Hindlimb muscle (tissue), 1 donor: ENCODE data around the gene SGTB. TPM values are rescaled to one million over a fixed set of nuclear protein-coding genes. Genes with fewer than 3 reads are reported as not detected.
"Not testable (repeated sequence)": the region's sequence is repeated elsewhere in the genome, so short reads cannot be mapped to it uniquely, and the experiment has no call there.

Experiments used
- DNase-seq: peaks from one replicate; pipeline ENCODE4 v3.0.0-alpha.2; 2013
- polyA plus RNA-seq: library from polyadenylated mRNA; unstranded; fragments of 120-200 nt; gene quantifications from one replicate; pipeline ENCODE4 v1.2.1, GENCODE V29; 2013; ENCODE audit not compliant: insufficient read length

The SGTB gene
- polyA plus RNA-seq, 1 donor = 8.4 TPM

DNA sequence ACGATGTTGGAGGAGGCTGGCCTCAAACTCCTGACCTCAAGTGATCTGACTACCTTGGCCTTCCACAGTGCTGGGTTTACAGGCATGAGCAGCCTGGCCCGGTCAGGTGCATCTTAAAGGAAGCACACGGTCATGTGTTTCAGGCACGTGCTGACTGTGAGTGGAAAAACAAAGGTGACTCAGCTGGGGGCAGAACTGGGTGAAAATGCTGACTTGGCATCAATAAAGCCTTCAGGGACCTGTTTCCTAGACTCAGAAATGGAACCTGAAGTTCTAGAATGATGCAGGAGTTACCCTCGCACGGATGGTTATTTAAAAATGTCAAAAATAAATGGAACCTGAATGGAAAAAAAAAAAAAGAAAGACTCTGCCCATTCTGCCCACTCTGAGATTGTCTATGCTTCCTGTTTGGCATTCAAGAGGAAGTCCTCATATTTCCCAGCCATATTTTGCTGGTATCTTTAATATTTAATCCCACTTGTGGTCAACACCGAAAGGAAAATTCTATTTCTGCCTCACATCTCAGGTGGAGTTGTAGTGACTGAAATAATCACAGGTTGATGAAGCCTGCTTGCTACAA lies 12.4 kb upstream of the SGTB start:
- not testable (repeated sequence) for DNase-seq

GRCh38 chr5:65732046-65732445 lies 10.1 kb upstream of the SGTB start:
- DNase-seq = peak; percentile 6

DNA sequence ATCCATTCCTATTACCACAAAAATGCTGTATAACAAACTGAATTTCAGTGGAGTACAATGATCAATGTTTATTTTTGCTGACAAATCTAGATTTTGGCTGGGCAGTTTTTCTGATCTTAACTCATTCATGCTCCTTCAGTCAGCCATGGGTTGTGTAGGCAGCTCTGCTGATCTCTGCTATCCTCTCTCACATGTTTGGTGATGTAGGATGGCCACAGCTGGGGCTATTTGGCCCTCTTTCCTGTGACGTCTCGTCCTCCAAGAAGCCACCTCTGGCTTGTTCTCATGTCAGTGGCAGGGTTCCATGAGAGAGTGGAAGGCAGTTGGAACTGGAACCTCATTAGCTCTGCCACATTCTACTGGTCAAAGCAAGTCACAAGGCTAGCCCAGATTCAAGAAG lies 9.0 kb upstream of the SGTB start:
- no peak for DNase-seq

- no peak for DNase-seq
These were observed 6.3 kb upstream of the SGTB start for GRCh38 chr5:65728218-65728617.

- no peak for DNase-seq
These were observed 5.7 kb upstream of the SGTB start for GRCh38 chr5:65727491-65728156.

DNA sequence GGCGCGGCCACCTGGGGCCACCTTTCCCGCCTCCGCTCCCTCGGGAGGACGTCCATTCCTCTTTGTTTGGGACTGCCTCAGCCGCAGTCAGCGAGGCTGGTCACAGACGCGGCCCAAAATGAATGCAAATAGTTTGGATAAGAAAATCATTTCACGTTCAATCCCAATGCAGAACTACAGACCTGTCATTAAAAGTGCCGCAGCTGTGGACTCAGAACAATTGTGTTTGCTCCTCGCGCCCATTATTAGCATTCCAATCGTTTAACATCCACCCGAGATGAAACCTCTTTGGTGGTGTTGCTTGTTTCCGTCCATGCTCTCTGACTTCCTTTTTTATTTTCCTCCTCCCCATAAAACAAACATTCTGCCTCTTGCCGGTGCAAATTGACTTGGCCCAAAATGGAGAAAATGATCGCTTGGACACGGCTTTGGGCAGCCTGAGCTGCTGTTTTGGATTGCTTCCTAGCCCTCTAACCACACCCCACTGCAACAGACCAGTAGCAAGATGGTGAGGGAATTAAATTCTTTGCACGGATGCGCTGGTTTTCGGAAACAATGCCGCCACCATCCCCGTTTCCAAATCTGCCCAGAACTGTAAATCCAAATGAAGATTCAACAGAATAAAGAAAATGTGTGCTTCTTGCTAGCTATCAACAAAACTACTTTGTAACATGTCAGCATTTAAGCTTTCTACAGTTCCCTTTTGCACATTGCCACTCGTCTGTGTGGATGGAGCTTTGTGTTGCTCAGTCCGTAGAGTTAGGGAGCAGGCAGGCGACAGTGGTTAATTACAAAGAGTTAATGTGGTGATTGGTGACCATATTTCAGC lies 880 bp upstream of the SGTB start:
- peak; percentile 41 for DNase-seq

DNA sequence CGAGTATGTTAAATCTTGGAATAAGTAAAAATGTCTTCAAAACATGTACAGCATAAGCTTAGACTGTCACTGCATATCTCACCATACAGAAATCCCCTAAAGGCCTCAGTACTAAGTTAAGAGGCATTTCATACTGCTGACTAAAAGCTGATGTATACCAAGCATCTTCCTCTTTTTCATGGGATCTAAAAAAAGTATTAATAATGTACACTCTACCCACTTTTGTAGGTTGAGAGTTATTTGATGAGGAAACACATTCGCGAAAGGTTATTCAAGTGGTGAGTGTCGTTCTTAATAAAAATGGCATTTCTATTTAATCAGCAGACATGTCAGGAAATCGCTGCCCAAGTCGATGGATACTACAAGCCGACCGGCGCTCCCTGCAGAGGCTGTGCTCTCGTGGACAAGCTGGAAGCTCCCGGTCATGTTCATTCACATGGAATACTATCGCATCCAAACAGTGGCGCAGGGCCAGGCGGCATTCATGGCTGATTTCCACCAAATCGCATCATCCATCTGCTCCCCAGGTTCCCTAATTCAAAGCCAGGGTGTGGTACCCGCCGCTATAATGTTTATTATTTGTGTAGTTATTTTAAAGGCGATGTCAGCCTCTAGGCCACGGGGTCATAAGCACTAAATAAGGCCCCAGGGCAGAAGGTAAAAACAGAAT lies 724 bp downstream of the SGTB start:
- DNase-seq = peak; percentile 75

DNA sequence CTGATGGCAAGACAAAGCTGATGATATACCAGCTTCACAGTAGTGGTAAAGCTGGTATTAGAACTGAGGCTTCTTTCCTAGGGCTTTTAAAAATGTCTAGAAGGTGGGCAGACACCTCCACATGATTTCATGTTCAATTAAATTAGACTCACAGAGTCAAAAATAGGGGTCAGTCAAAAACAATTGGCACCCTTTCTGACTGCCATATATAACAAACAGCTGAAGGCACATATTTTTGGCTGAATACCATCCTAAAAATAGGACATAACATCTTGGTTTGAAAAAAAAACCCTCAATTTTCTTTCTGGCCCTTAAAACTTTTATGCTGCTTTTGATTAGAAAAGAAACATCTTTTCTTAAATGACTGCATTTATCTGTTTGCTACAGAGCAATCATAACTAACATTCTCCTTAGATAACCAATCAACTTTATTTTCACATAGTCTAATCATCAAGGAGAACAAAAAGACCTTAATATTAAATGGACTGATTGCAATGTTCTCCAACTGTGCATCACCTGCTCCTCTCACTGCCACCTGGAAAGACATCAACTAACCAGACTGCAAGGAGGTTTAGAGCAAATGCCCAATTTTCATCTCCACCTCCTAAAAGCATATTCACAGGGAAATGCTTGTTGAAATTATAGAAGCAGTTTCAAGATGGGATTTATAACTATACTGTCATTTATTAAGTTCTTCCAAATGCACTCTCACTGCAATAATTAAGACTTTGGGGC lies 3.2 kb downstream of the SGTB start:
- DNase-seq = no peak

DNA sequence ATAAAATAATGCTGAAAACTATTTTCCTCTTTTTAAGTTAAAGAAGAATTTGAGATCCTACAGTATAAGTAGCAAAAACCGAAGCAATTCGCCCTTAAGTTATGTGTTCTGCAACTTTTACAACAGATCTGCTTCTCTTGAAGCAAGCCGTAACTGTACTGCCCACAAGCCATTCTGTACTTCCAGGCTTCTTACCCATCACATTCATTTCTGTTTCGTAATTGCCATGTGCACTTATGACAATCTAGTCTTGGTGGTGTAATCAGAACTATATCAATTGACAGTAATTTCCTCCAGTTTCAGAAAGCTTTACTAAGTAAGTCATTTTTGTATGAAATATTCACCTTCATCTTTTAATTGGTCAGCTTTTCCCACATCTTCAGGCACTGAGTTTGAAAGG lies 13.8 kb downstream of the SGTB start:
- DNase-seq = no peak

DNA sequence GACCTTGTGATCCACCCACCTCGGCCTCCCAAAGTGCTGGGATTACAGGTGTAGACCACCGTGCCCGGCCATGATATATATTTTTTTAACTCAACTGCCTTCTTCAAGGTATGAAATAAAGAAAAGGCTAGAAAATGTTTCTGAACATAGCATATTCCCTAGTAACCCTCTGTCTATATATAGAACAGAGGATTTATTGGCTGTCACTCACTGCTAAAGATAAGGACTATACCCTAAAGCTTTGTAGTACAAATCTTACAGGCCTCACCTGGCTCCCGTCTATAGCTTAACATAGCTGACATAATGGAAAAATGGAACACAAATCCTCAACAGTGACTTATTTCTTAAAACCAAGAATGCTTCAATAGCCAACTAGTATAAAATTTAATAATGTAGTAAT lies 14.2 kb downstream of the SGTB start:
- DNase-seq = no peak

- DNase-seq = no peak
These were observed 17.2 kb downstream of the SGTB start for GRCh38 chr5:65704621-65705239.

GRCh38 chr5:65702036-65702435 lies 19.9 kb downstream of the SGTB start:
- no peak for DNase-seq

- DNase-seq = no peak
These were observed 22.6 kb downstream of the SGTB start for GRCh38 chr5:65699338-65699737.

DNA sequence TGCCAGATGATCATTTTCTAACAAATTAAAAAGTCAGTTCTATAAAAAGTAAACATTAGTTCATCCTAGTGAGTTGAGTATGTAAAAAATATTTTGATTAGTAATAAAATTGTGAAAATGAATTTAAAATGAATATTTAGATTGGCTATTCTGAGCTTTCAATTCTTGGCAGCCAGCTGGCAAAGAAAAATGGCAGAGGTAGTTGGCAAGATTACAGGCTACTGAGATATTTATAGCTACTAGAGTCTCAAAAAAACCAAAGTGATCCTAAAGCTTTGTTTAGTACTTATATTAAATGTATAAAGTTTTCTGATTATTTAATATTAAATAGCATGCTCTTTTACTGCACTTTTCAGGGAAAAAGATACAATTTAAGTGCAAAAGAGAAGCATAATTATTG lies 25.0 kb downstream of the SGTB start:
- peak; percentile 12 for DNase-seq

- DNase-seq = no peak
These were observed 26.0 kb downstream of the SGTB start for GRCh38 chr5:65695896-65696295.

DNA sequence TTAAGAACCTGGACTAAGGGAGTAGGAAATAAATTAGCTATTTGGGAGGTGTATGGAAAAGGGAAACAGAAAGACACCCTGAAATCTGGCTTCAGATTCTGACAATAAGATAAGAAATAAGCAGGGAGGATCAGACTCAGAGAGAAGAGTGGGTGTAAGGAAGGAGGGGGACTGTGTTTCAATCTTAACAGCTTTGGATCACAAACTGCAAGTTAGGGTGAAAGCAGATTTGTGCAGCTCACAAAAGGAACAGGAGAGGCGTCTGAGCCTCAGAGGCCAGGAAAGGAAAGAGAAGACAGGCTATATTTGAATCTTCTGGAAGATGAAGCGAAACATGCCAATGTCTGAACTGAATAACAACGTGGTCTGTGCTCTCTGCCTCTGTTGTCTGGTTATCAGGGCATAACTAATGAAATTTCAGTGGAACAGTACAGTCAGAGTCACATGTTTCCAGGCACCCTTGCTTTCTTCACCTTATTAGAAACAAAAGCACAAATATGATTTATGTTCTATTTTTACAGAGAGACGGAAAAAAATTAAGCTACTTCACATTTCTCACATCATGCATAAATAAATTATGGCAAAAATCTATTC lies 26.6 kb downstream of the SGTB start:
- DNase-seq = no peak

DNA sequence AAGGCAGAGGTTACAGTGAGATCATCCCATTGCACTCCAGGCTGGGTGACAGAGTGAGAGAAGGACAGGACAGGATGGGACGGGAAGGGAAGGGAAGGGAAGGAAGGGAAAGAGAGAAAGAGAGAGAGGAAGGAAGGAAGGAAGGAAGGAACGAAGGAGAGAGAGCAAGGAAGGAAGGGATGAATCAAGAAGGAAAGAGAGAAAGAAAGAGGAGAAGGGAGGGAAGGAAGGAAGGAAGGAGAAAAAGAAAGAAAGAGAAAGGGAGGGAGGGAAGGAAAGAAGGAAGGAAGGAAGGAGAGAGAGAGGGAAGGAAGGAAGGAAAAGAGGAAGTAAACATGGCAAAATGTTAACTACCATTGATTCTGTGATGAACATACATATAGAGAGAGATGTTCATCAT lies 28.8 kb downstream of the SGTB start:
- no peak for DNase-seq

DNA sequence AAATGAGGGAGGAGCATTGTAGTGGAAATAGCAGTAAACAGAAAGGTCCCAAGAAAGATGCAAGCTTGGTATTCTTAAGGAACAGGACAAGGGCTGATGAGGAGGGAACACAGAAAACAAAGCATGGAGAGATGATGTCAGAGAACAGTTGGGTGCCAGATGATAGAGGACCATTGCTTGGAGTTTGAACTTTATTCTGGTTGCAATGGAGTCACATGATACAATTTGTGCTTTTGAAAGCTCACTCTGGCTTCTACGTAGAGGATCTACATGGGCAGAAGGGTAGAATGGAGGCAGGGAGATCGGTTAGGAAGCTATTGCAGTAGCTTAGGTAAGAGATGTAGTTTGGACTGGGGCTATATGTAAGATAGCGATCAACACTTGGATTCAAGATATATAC lies 39.8 kb downstream of the SGTB start:
- DNase-seq = no peak

DNA sequence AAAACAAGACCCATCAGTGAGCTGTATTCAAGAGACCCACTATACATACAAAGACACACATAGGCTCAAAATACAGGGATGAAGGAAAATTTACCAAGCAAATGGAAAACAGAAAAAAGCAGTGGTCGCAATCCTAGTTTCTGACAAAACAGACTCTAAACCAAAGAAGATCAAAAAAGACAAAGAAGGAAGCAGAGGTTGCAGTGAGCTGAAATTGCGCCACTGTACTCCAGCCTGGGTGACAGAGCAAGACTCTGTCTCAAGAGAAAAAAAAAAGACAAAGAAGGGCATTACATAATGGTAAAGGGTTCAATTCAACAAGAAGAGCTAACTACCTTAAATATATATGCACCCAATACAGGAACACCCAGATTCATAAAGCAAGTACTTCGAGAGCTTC lies 45.9 kb downstream of the SGTB start:
- not testable (repeated sequence) for DNase-seq

- DNase-seq = no peak
These were observed 47.2 kb downstream of the SGTB start for GRCh38 chr5:65674749-65675148.

DNA sequence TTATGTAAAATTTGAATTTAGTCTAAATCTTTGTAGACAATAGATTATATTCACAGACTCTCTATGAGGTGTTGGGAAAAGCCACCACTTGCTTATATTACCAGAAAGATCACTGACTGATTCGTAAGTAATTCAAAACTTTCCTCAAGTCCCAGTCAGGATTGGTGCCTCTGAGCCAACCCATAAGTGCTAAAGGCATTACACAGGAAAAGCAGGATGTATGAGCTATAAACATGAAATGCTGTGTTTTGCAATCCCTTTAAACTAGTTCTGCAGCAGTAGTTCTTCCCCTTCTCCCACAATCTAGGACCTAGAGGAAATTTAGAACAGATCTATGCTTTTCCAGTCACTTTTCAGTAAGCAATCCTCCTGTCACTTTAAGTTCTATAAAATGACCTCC lies 49.1 kb downstream of the SGTB start:
- no peak for DNase-seq

GRCh38 chr5:65668696-65669095 lies 53.2 kb downstream of the SGTB start:
- no peak for DNase-seq
